ENCODE measurements around the gene RBBP9. TPM values are rescaled to one million over a fixed set of nuclear protein-coding genes. Genes with fewer than 3 reads are reported as not detected.

RBBP9 gene
- total RNA-seq, 2 experiments from 2014 or later, result 15.8 to 17.5 TPM

GRCh38 chr20:18537651-18538050 is 40.6 kb upstream of the RBBP9 start:
- Mint-ChIP-seq H3K4me3 (no peak overlapping the region), H3K4me1 (ENCODE audit: low read depth) (no peaks in the 10 kb centered on the region), H3K27ac (no peak overlapping the region), H3K27me3 (no peaks in the 10 kb centered on the region), H3K9me3 (no peaks in the 10 kb centered on the region), H3K36me3 (ENCODE audit: low read depth) (peaks cover 53% of the 10 kb centered on the region)
- ATAC-seq (no peak), DNase-seq (no peak)
- no peak for TF ChIP-seq CTCF (IDR thresholded peaks at IDR 0.05)
- POLR2A ChIA-PET, result no interaction called here
- CTCF ChIA-PET, result no interaction called here
- intact Hi-C loops (cut with micrococcal nuclease), result no loop called here

- Mint-ChIP-seq H3K27me3 (no peaks in the 10 kb centered on the region), H3K36me3 (ENCODE audit: low read depth) (peaks cover 58% of the 10 kb centered on the region), H3K9me3 (no peaks in the 10 kb centered on the region), H3K4me1 (ENCODE audit: low read depth) (no peaks in the 10 kb centered on the region), H3K27ac (no peak overlapping the region), H3K4me3 (no peak overlapping the region)
- ATAC-seq (no peak), DNase-seq (no peak)
- ChIA-PET CTCF (no interaction called here), POLR2A (no interaction called here)
- TF ChIP-seq CTCF (IDR thresholded peaks at IDR 0.05), result no peak
- intact Hi-C loops (cut with micrococcal nuclease), result no loop called here
Observed at GRCh38 chr20:18533978-18534644, 37.1 kb upstream of the RBBP9 start.

- Mint-ChIP-seq H3K36me3 (ENCODE audit: low read depth) (peaks cover 64% of the 10 kb centered on the region), H3K27me3 (no peaks in the 10 kb centered on the region)
- POLR2A ChIA-PET, result no interaction called here
Observed at GRCh38 chr20:18533491-18533890, 36.5 kb upstream of the RBBP9 start.

GRCh38 chr20:18532626-18533025 is 35.6 kb upstream of the RBBP9 start:
- intact Hi-C loops (cut with micrococcal nuclease), result no loop called here

More at GRCh38 chr20:18533491-18533890, 36.5 kb upstream of the RBBP9 start:
- DNase-seq, result no peak
- no peaks in the 10 kb centered on the region for H3K9me3 Mint-ChIP-seq
- intact Hi-C loops (cut with micrococcal nuclease), result no loop called here
- CTCF ChIA-PET, result no interaction called here
- TF ChIP-seq CTCF (IDR thresholded peaks at IDR 0.05), result no peak
- H3K4me3 Mint-ChIP-seq, result no peak overlapping the region
- H3K4me1 Mint-ChIP-seq (ENCODE audit: low read depth), result no peaks in the 10 kb centered on the region
- ATAC-seq, result no peak
- no peak overlapping the region for H3K27ac Mint-ChIP-seq

More at GRCh38 chr20:18532626-18533025, 35.6 kb upstream of the RBBP9 start:
- H3K9me3 Mint-ChIP-seq, result no peaks in the 10 kb centered on the region
- H3K27ac Mint-ChIP-seq, result no peak overlapping the region
- no peak for ATAC-seq
- DNase-seq, result no peak
- ChIA-PET CTCF (no interaction called here), POLR2A (no interaction called here)
- no peak for TF ChIP-seq CTCF (IDR thresholded peaks at IDR 0.05)
- H3K4me1 Mint-ChIP-seq (ENCODE audit: low read depth), result no peaks in the 10 kb centered on the region
- peaks cover 65% of the 10 kb centered on the region for H3K36me3 Mint-ChIP-seq (ENCODE audit: low read depth)
- no peaks in the 10 kb centered on the region for H3K27me3 Mint-ChIP-seq
- H3K4me3 Mint-ChIP-seq, result no peak overlapping the region
